ENCODE measurements around the gene USP9X.

USP9X gene

GRCh38 chrX:41085512-41085877 lies 250 bp downstream of the USP9X start:
- H3K9me2 ChIP-seq (replicated peaks; ENCODE audit: low read depth, low read length): no peaks in the 10 kb centered on the region
- no peaks in the 10 kb centered on the region for H3K9me3 ChIP-seq (ENCODE audit: insufficient read depth, low read depth, low read length)
- H3K4me1 ChIP-seq (ENCODE audit: insufficient read depth, low read length, poor library complexity, severe bottlenecking): peaks cover 6% of the 10 kb centered on the region
- H3K4me3 ChIP-seq (ENCODE audit: low read length, poor library complexity, severe bottlenecking): peak overlapping the region; percentile 80
- no peaks in the 10 kb centered on the region for H3F3A ChIP-seq (ENCODE audit: low read depth)
- TF ChIP-seq EZH2phosphoT487 (IDR thresholded peaks at IDR 0.05; ENCODE audit: borderline replicate concordance): no peak
- TF ChIP-seq CTCF (conservative IDR thresholded peaks at IDR 0.05; ENCODE audit: low read length): no peak
- H3K36me3 ChIP-seq (ENCODE audit: insufficient read depth, low read length): no peaks in the 10 kb centered on the region
- peaks cover 50% of the 10 kb centered on the region for H3K79me2 ChIP-seq (ENCODE audit: insufficient read depth, low read length)
- H4K20me1 ChIP-seq (ENCODE audit: insufficient read depth, low read length, poor library complexity, severe bottlenecking): peaks cover 49% of the 10 kb centered on the region
- H3K27me3 ChIP-seq (ENCODE audit: insufficient read depth, low read length, poor library complexity, severe bottlenecking): no peaks in the 10 kb centered on the region
- H3K9ac ChIP-seq (ENCODE audit: low read depth, low read length, poor library complexity, severe bottlenecking): peak overlapping the region; percentile 96
- peak overlapping the region; percentile 87 for H3K4me2 ChIP-seq (ENCODE audit: low read depth, low read length, poor library complexity, severe bottlenecking)
- 0 out of 2 replicates have a peak overlapping the region, but pooled peaks have one; percentile 12 for H2AFZ ChIP-seq (ENCODE audit: low read length)

- Histone ChIP-seq H3F3A (ENCODE audit: low read depth) (no peaks in the 10 kb centered on the region), H3K79me2 (ENCODE audit: insufficient read depth, low read length) (peaks cover 55% of the 10 kb centered on the region), H3K9me2 (replicated peaks; ENCODE audit: low read depth, low read length) (no peaks in the 10 kb centered on the region), H3K36me3 (ENCODE audit: insufficient read depth, low read length) (no peaks in the 10 kb centered on the region), H3K4me2 (ENCODE audit: low read depth, low read length, poor library complexity, severe bottlenecking) (peak overlapping the region; percentile 87), H3K27me3 (ENCODE audit: insufficient read depth, low read length, poor library complexity, severe bottlenecking) (no peaks in the 10 kb centered on the region), H3K4me1 (ENCODE audit: insufficient read depth, low read length, poor library complexity, severe bottlenecking) (peaks cover 12% of the 10 kb centered on the region), H2AFZ (ENCODE audit: low read length) (peak overlapping the region; percentile 43; the same call in 1 of the 2 replicates), H3K9me3 (ENCODE audit: insufficient read depth, low read depth, low read length) (no peaks in the 10 kb centered on the region), H3K4me3 (ENCODE audit: low read length, poor library complexity, severe bottlenecking) (peak overlapping the region; percentile 80), H4K20me1 (ENCODE audit: insufficient read depth, low read length, poor library complexity, severe bottlenecking) (peaks cover 54% of the 10 kb centered on the region), H3K9ac (ENCODE audit: low read depth, low read length, poor library complexity, severe bottlenecking) (peak overlapping the region; percentile 96)
- no peak for TF ChIP-seq EZH2phosphoT487 (IDR thresholded peaks at IDR 0.05; ENCODE audit: borderline replicate concordance)
- no peak for TF ChIP-seq CTCF (conservative IDR thresholded peaks at IDR 0.05; ENCODE audit: low read length)
Measured at GRCh38 chrX:41085878-41086626, 807 bp downstream of the USP9X start.

GRCh38 chrX:41086627-41086932 lies 1.3 kb downstream of the USP9X start:
- Histone ChIP-seq H4K20me1 (ENCODE audit: insufficient read depth, low read length, poor library complexity, severe bottlenecking) (peaks cover 59% of the 10 kb centered on the region), H3K4me1 (ENCODE audit: insufficient read depth, low read length, poor library complexity, severe bottlenecking) (peaks cover 17% of the 10 kb centered on the region), H3K27me3 (ENCODE audit: insufficient read depth, low read length, poor library complexity, severe bottlenecking) (no peaks in the 10 kb centered on the region), H3F3A (ENCODE audit: low read depth) (no peaks in the 10 kb centered on the region), H3K9ac (ENCODE audit: low read depth, low read length, poor library complexity, severe bottlenecking) (peak overlapping the region; percentile 96), H3K79me2 (ENCODE audit: insufficient read depth, low read length) (peaks cover 60% of the 10 kb centered on the region), H3K9me3 (ENCODE audit: insufficient read depth, low read depth, low read length) (no peaks in the 10 kb centered on the region), H3K36me3 (ENCODE audit: insufficient read depth, low read length) (no peaks in the 10 kb centered on the region), H3K4me2 (ENCODE audit: low read depth, low read length, poor library complexity, severe bottlenecking) (peak overlapping the region; percentile 87), H2AFZ (ENCODE audit: low read length) (0 out of 2 replicates have a peak overlapping the region, but pooled peaks have one; percentile 43), H3K9me2 (replicated peaks; ENCODE audit: low read depth, low read length) (no peaks in the 10 kb centered on the region), H3K4me3 (ENCODE audit: low read length, poor library complexity, severe bottlenecking) (peak overlapping the region; percentile 80)
- TF ChIP-seq CTCF (conservative IDR thresholded peaks at IDR 0.05; ENCODE audit: low read length) (no peak), EZH2phosphoT487 (IDR thresholded peaks at IDR 0.05; ENCODE audit: borderline replicate concordance) (no peak)
